HepG2 (cell line): ENCODE measurements around the gene ACSF3. TPM values are rescaled to one million over a fixed set of nuclear protein-coding genes. Genes with fewer than 3 reads are reported as not detected.

ENCODE experiments used
- DPF2 ChIP-seq: sonication (generic); formaldehyde crosslinking; IDR thresholded peaks from 2 replicates; pipeline ENCODE4 v1.4.0; 2020; ENCODE audit warnings: mild to moderate bottlenecking, low read depth, missing genetic modification reagents, borderline replicate concordance
- NFATC3 ChIP-seq: sonication (generic); formaldehyde crosslinking; IDR thresholded peaks from 2 replicates; pipeline ENCODE4 v1.5.1; 2020; ENCODE audit warnings: mild to moderate bottlenecking, missing genetic modification reagents
- PRMT3 ChIP-seq: sonication (generic); formaldehyde crosslinking; IDR thresholded peaks from 2 replicates; pipeline ENCODE4 v1.8.1; 2022; ENCODE audit warnings: low read depth, mild to moderate bottlenecking, moderate library complexity, missing genetic modification reagents, borderline replicate concordance
- RFXANK ChIP-seq: IDR thresholded peaks from 2 replicates; pipeline ENCODE4 v1.6.1; 2016
- RFXAP ChIP-seq: sonication (generic); formaldehyde crosslinking; IDR thresholded peaks from 2 replicates; pipeline ENCODE4 v1.4.0; 2020; ENCODE audit warnings: missing genetic modification reagents, borderline replicate concordance
- SPEN ChIP-seq: sonication (generic); formaldehyde crosslinking; IDR thresholded peaks from 2 replicates; pipeline ENCODE4 v1.5.1; 2020; ENCODE audit warnings: low read depth, mild to moderate bottlenecking, missing genetic modification reagents
- ZBTB8A ChIP-seq: sonication (generic); formaldehyde crosslinking; IDR thresholded peaks from 2 replicates; pipeline ENCODE4 v1.4.0; 2020; ENCODE audit warnings: mild to moderate bottlenecking, low read depth, missing genetic modification reagents, borderline replicate concordance
- ZNF343 ChIP-seq: sonication (generic); formaldehyde crosslinking; IDR thresholded peaks from 2 replicates; pipeline ENCODE4 v1.4.0; 2020; ENCODE audit warnings: mild to moderate bottlenecking, missing genetic modification reagents
- ZNF441 ChIP-seq: sonication (generic); formaldehyde crosslinking; IDR thresholded peaks from 2 replicates; pipeline ENCODE4 v1.7.0; 2021; ENCODE audit warnings: missing genetic modification reagents, borderline replicate concordance
- ZNF460 ChIP-seq: sonication (generic); formaldehyde crosslinking; IDR thresholded peaks from 2 replicates; pipeline ENCODE4 v1.5.1; 2020; ENCODE audit warnings: missing genetic modification reagents, mild to moderate bottlenecking, borderline replicate concordance
- ZNF496 ChIP-seq: sonication (generic); formaldehyde crosslinking; IDR thresholded peaks from 2 replicates; pipeline ENCODE4 v1.8.1; 2023; ENCODE audit warnings: mild to moderate bottlenecking, moderate library complexity, missing genetic modification reagents; ENCODE audit not compliant: insufficient replicate concordance
- polyA plus RNA-seq, 8 experiments: library from polyadenylated mRNA; depleted of rRNA in 3 of 8; stranded (reverse) in 7 of 8; unstranded in 1 of 8; fragments of >200 nt; fragmentation: Illumina TruSeq in 4 of 8; extraction: Trizol in 4 of 8; gene quantifications; 2 replicates each; pipeline versions ENCODE4 v1.2.1 to v1.2.3, GENCODE V29; 2011 to 2016; ENCODE audit warnings: low read depth in 4 of 8, missing spikeins in 1 of 8, mixed read lengths in 1 of 8; ENCODE audit not compliant: insufficient read depth in 1 of 8
- total RNA-seq, 5 experiments: library from RNA; depleted of rRNA; stranded (reverse); fragments of >200 nt; fragmentation: Illumina TruSeq; extraction: Trizol; gene quantifications; 2 replicates each; pipeline ENCODE4 v1.2.3, GENCODE V29; 2016; ENCODE audit warnings: low read depth in 1 of 5
- TF ChIP-seq, protein P1 (sequence below): sonication (generic); formaldehyde crosslinking; IDR thresholded peaks from 2 replicates; pipeline ENCODE4 v1.8.0; 2022; ENCODE audit warnings: low read depth, missing genetic modification reagents
- TF ChIP-seq, protein P2 (sequence below), 2 experiments: sonication (generic) in 1 of 2; formaldehyde crosslinking in 1 of 2; IDR thresholded peaks; 2 replicates each; pipeline versions ENCODE4 v1.5.1 to v1.6.1; 2011 to 2020; ENCODE audit warnings: borderline replicate concordance in 1 of 2, low read depth in 1 of 2, low read length in 1 of 2, mild to moderate bottlenecking in 1 of 2, missing genetic modification reagents in 1 of 2, moderate library complexity in 1 of 2
- TF ChIP-seq, protein P3 (sequence below): sonication (generic); formaldehyde crosslinking; IDR thresholded peaks from 2 replicates; pipeline ENCODE4 v1.5.0; 2020; ENCODE audit warnings: missing genetic modification reagents
- TF ChIP-seq, protein P4 (sequence below): sonication (generic); formaldehyde crosslinking; IDR thresholded peaks from one replicate; pipeline ENCODE4 v1.5.1; 2020; ENCODE audit warnings: mild to moderate bottlenecking, missing genetic modification reagents; ENCODE audit errors: not compliant biosample characterization

The ACSF3 gene
- total and polyA plus RNA-seq, 2 of the 13 experiments (the other 11 are each of a cell fraction or from before 2014, with no cell fraction given): 14.9 to 30.6 TPM

DNA sequence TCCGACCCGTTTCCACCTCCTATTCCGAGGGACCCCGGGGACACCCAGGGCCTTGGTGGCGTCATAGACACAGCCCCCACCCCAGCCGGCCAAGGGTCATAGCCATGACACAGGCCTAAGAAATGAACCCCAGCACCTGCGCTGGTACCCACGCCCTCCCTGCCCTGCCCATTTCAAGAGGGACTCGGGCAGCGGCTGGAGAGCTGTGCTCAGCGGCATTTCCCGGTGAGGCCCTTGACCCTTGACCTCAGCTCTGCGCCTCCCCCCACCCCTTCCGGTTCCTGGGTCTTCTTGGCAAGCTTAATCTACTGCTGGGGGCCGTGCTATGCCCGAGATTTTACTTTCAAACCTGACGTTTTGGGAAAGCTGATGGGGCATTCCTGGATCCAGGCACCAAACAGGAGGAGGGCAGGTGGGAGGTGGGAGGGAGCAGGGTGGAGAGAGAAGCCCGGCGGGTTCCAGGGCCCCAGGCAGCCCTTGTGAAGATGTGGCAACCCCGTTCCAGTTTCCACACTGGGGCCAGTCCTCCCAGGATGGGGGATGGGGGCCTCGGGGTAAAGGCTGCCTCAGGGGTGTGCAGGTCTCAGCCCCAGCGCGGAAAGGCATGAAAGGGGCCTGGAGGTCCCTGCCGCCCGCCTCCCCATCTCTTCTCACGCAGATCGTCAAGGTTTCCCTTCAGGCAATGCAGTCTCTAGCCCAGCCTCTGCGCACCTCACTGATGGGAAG lies 106.6 kb downstream of the ACSF3 start, which contains the start of gene SLC22A31 (continued):
- TF ChIP-seq, protein P1, sequence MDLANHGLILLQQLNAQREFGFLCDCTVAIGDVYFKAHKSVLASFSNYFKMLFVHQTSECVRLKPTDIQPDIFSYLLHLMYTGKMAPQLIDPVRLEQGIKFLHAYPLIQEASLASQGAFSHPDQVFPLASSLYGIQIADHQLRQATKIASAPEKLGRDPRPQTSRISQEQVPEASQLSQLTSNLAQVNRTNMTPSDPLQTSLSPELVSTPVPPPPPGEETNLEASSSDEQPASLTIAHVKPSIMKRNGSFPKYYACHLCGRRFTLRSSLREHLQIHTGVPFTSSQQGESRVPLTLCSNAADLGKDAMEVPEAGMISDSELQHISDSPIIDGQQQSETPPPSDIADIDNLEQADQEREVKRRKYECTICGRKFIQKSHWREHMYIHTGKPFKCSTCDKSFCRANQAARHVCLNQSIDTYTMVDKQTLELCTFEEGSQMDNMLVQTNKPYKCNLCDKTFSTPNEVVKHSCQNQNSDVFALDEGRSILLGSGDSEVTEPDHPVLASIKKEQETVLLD (CRISPR knock-in tag): no peak
- TF ChIP-seq RFXAP (CRISPR knock-in tag) (0 out of 2 replicates have a peak, but pooled peaks have one; percentile 14), PRMT3 (CRISPR knock-in tag) (no peak), ZNF441 (CRISPR knock-in tag) (no peak), ZNF496 (CRISPR knock-in tag) (no peak), RFXANK (CRISPR knock-in tag) (no peak), ZBTB8A (CRISPR knock-in tag) (no peak; the same call in 1 of the 2 replicates), ZNF343 (CRISPR knock-in tag) (no peak; the same call in 1 of the 2 replicates), ZNF460 (CRISPR knock-in tag) (no peak), SPEN (CRISPR knock-in tag) (no peak), DPF2 (CRISPR knock-in tag) (no peak; the same call in 1 of the 2 replicates), NFATC3 (CRISPR knock-in tag) (no peak)
- TF ChIP-seq, protein P2, sequence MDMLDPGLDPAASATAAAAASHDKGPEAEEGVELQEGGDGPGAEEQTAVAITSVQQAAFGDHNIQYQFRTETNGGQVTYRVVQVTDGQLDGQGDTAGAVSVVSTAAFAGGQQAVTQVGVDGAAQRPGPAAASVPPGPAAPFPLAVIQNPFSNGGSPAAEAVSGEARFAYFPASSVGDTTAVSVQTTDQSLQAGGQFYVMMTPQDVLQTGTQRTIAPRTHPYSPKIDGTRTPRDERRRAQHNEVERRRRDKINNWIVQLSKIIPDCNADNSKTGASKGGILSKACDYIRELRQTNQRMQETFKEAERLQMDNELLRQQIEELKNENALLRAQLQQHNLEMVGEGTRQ (IDR thresholded peaks at IDR 0.05; ENCODE audit: low read depth, low read length): no peak
- TF ChIP-seq, protein P2 (CRISPR knock-in tag; IDR thresholded peaks at IDR 0.05; ENCODE audit: borderline replicate concordance): no peak
- TF ChIP-seq, protein P3, sequence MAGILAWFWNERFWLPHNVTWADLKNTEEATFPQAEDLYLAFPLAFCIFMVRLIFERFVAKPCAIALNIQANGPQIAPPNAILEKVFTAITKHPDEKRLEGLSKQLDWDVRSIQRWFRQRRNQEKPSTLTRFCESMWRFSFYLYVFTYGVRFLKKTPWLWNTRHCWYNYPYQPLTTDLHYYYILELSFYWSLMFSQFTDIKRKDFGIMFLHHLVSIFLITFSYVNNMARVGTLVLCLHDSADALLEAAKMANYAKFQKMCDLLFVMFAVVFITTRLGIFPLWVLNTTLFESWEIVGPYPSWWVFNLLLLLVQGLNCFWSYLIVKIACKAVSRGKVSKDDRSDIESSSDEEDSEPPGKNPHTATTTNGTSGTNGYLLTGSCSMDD (CRISPR knock-in tag): no peak
- TF ChIP-seq, protein P4, sequence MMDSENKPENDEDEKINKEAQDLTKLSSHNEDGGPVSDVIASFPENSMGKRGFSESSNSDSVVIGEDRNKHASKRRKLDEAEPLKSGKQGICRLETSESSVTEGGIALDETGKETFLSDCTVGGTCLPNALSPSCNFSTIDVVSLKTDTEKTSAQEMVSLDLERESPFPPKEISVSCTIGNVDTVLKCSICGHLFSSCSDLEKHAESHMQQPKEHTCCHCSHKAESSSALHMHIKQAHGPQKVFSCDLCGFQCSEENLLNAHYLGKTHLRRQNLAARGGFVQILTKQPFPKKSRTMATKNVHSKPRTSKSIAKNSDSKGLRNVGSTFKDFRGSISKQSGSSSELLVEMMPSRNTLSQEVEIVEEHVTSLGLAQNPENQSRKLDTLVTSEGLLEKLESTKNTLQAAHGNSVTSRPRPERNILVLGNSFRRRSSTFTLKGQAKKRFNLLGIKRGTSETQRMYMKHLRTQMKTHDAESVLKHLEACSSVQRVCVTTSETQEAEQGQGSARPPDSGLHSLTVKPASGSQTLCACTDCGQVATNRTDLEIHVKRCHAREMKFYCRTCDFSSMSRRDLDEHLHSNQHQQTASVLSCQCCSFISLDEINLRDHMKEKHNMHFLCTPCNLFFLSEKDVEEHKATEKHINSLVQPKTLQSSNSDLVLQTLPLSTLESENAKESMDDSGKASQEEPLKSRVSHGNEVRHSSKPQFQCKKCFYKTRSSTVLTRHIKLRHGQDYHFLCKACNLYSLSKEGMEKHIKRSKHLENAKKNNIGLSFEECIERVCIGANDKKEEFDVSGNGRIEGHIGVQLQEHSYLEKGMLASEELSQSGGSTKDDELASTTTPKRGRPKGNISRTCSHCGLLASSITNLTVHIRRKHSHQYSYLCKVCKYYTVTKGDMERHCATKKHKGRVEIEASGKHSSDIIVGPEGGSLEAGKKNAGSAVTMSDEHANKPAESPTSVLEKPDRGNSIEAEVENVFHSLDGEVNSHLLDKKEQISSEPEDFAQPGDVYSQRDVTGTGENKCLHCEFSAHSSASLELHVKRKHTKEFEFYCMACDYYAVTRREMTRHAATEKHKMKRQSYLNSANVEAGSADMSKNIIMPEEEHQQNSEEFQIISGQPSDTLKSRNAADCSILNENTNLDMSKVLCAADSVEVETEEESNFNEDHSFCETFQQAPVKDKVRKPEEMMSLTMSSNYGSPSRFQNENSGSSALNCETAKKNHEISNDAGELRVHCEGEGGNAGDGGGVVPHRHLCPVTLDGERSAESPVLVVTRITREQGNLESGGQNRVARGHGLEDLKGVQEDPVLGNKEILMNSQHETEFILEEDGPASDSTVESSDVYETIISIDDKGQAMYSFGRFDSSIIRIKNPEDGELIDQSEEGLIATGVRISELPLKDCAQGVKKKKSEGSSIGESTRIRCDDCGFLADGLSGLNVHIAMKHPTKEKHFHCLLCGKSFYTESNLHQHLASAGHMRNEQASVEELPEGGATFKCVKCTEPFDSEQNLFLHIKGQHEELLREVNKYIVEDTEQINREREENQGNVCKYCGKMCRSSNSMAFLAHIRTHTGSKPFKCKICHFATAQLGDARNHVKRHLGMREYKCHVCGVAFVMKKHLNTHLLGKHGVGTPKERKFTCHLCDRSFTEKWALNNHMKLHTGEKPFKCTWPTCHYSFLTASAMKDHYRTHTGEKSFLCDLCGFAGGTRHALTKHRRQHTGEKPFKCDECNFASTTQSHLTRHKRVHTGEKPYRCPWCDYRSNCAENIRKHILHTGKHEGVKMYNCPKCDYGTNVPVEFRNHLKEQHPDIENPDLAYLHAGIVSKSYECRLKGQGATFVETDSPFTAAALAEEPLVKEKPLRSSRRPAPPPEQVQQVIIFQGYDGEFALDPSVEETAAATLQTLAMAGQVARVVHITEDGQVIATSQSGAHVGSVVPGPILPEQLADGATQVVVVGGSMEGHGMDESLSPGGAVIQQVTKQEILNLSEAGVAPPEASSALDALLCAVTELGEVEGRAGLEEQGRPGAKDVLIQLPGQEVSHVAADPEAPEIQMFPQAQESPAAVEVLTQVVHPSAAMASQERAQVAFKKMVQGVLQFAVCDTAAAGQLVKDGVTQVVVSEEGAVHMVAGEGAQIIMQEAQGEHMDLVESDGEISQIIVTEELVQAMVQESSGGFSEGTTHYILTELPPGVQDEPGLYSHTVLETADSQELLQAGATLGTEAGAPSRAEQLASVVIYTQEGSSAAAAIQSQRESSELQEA (CRISPR knock-in tag): no peak
